Measurements from ENCODE around the gene SLC6A16.
"Not testable (repeated sequence)": the region's sequence is repeated elsewhere in the genome, so short reads cannot be mapped to it uniquely, and the experiment has no call there.

Gene SLC6A16

GRCh38 chr19:49344505-49345423 lies 19.8 kb upstream of the SLC6A16 start:
- FAIRE-seq, result no peak

- no peak for FAIRE-seq
These were observed 18.1 kb upstream of the SLC6A16 start for GRCh38 chr19:49343123-49343522.

- no peak for FAIRE-seq
These were observed 17.3 kb upstream of the SLC6A16 start for GRCh38 chr19:49342291-49342721.

- FAIRE-seq, result no peak
These were observed 16.1 kb upstream of the SLC6A16 start for GRCh38 chr19:49340865-49341718.

GRCh38 chr19:49340069-49340864 lies 15.3 kb upstream of the SLC6A16 start:
- no peak for FAIRE-seq

GRCh38 chr19:49339301-49340068 lies 14.5 kb upstream of the SLC6A16 start:
- FAIRE-seq, result no peak

GRCh38 chr19:49338691-49339300 lies 13.8 kb upstream of the SLC6A16 start:
- FAIRE-seq, result no peak

- FAIRE-seq, result no peak
These were observed 13.2 kb upstream of the SLC6A16 start for GRCh38 chr19:49338023-49338677.

GRCh38 chr19:49337267-49338022 lies 12.5 kb upstream of the SLC6A16 start:
- no peak for FAIRE-seq

GRCh38 chr19:49336482-49337266 lies 11.7 kb upstream of the SLC6A16 start:
- no peak for FAIRE-seq

GRCh38 chr19:49335784-49336481 lies 10.9 kb upstream of the SLC6A16 start:
- no peak for FAIRE-seq

- FAIRE-seq, result no peak
These were observed 10.2 kb upstream of the SLC6A16 start, which contains the start of gene CD37 for GRCh38 chr19:49335071-49335783. CD37 (plus strand) TSS chr19:49335406; CDS start chr19:49335541, 135 bp downstream.

GRCh38 chr19:49333811-49334288 lies 8.9 kb upstream of the SLC6A16 start:
- no peak for FAIRE-seq

GRCh38 chr19:49333418-49333805 lies 8.4 kb upstream of the SLC6A16 start:
- FAIRE-seq, result no peak

GRCh38 chr19:49332691-49333417 lies 7.9 kb upstream of the SLC6A16 start:
- FAIRE-seq, result not testable (repeated sequence)

GRCh38 chr19:49331616-49332055 lies 6.6 kb upstream of the SLC6A16 start:
- peak; percentile 53 for FAIRE-seq

GRCh38 chr19:49331187-49331586 lies 6.2 kb upstream of the SLC6A16 start:
- FAIRE-seq, result not testable (repeated sequence)

All from G401.6 (cell line).